ENCODE data around the gene TP53I11.

TP53I11 gene

GRCh38 chr11:44884056-44884455 is 66.6 kb downstream of the TP53I11 start:
- TF ChIP-seq TCF12 (IDR thresholded peaks at IDR 0.05; ENCODE audit: low read depth) (no peak), YY1 (IDR thresholded peaks at IDR 0.05; ENCODE audit: low read depth) (no peak), EP300 (IDR thresholded peaks at IDR 0.05; ENCODE audit: borderline replicate concordance) (no peak), RAD21 (IDR thresholded peaks at IDR 0.05; ENCODE audit: low read depth) (no peak), ZBTB7A (IDR thresholded peaks at IDR 0.05; ENCODE audit: low read depth) (no peak), REST (IDR thresholded peaks at IDR 0.05; ENCODE audit: low read depth) (no peak), USF1 (IDR thresholded peaks at IDR 0.05) (no peak), TEAD4 (IDR thresholded peaks at IDR 0.05) (no peak), NFIC (IDR thresholded peaks at IDR 0.05) (no peak), MAX (IDR thresholded peaks at IDR 0.05) (no peak)

GRCh38 chr11:44883277-44883676 is 67.4 kb downstream of the TP53I11 start:
- no peak for TF ChIP-seq USF1 (IDR thresholded peaks at IDR 0.05)
- no peak for TF ChIP-seq TEAD4 (IDR thresholded peaks at IDR 0.05)
- no peak for TF ChIP-seq CREB1 (IDR thresholded peaks at IDR 0.05; ENCODE audit: low read depth)
- TF ChIP-seq FOXM1 (IDR thresholded peaks at IDR 0.05; ENCODE audit: borderline replicate concordance, low read depth): no peak
- TF ChIP-seq EGR1 (IDR thresholded peaks at IDR 0.05): no peak
- no peak for TF ChIP-seq REST (IDR thresholded peaks at IDR 0.05; ENCODE audit: low read depth)
- no peak for TF ChIP-seq CEBPB (IDR thresholded peaks at IDR 0.05)
- no peak for TF ChIP-seq TCF12 (IDR thresholded peaks at IDR 0.05; ENCODE audit: low read depth)
- no peak for TF ChIP-seq TAF1 (IDR thresholded peaks at IDR 0.05; ENCODE audit: low read depth)
- TF ChIP-seq MAX (IDR thresholded peaks at IDR 0.05): no peak
- TF ChIP-seq ZBTB7A (IDR thresholded peaks at IDR 0.05; ENCODE audit: low read depth): no peak
- TF ChIP-seq RAD21 (IDR thresholded peaks at IDR 0.05; ENCODE audit: low read depth): no peak
- no peak for TF ChIP-seq NFIC (IDR thresholded peaks at IDR 0.05)
- TF ChIP-seq YY1 (IDR thresholded peaks at IDR 0.05; ENCODE audit: low read depth): no peak

Measured in Ishikawa (cell line).